ENCODE measurements around the gene ERBIN.
"Not testable (repeated sequence)": the region's sequence is repeated elsewhere in the genome, so short reads cannot be mapped to it uniquely, and the experiment has no call there.

ERBIN gene

DNA sequence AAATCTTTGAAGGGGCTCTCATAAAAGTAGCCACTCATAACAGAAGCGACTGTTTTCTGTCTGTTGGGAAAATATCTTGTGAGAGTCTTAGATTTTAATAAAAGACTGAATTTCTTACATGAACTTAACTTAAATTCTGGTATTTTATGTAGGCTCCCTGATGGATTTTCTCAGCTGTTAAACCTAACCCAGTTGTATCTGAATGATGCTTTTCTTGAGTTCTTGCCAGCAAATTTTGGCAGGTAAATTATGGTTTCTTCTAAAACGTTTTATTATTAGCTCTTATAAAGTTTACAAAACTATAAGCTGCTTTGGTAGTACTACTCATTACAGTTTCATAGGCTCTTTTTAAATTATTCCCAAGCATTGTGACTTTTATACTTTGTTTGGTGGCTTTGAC is 87.0 kb downstream of the ERBIN start:
- no peak for DNase-seq

DNA sequence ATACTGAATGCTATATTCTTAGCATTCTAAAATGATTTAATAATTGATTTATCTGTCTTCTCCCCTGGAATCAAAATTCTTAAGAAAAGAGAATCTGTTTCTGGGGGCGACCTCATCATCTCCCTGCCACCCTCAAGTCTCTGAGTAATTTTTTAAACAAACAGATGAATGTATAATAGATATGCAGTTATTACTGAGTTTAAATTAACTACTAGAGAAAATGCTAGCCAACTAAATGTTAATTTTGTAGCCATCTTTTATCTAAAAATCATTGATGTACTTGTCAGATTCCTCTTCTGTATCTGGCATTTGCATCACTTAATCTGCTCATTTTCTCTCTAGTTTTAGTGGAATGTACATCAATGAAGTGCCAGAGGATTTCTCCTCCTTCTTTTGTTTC is 87.5 kb downstream of the ERBIN start:
- no peak for DNase-seq

DNA sequence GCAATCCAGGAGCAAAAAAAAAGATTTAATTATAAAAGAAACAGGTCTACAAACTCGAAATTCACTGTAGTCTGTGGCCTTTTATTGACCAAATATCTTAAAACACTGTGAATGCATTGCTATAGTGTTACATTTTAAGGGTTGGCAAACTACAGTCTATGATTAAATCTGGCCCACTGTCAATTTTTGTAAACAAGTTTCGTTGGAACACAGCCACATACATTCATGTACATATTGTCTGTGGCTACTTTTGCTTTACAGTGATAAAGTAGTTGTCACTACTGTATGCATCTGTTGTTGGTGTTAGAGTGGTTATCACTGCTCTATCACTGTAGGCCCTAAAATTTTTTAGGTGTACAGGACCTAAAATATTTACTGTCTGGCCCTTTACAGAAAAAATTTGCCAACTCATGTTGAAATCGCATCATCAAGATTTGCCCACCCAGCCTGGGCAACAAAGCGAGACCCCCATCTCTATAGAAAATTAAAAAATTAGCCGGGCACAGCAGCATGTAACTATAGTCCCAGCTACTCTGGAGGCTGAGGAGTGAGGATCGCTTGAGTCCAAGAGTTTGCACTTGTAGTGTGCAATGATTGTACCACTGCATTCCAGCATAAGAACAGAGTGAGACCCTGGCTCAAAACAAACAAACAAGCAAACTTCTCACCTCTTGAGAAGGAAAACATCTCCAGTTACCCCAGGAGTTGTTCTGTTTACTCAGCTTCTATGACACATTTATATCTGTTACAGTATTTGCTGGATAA is 89.0 kb downstream of the ERBIN start:
- DNase-seq = no peak

DNA sequence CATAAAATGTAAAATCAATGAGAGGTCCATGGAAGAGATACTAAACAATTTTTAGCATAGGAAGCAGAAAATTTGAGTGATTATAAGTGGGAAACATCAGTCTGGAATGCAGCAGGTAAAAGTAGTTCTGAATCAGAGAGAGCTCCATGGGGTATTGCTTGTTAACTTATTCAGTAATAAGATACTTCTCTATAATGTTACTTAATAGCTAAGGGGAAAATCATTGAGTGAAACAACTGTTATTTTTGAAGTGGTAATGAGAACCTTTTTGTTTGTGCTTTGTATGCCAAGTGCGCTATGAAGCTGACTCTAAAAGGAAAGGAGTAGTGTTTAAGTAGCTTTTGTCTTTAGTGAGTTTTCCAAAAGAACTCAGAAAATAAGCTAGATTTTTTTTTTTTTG is 95.2 kb downstream of the ERBIN start:
- no peak for DNase-seq

DNA sequence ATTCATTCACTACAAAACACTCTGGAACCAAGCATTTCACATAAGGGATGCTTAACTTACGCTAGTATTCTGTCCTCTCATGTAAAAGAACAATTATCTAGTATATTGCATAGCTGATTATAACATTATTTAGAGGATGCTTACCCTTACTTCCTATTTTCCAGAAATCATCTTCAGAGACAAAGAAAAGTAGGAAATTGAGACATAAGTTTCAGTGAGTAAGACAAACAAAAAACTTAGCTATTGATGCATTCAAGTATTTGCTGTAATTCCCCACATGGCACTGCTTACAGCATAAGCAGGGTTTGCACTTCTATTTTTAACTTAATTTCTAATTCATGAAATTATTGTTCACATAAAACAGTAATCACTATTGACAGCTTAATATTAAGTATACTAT is 112.9 kb downstream of the ERBIN start:
- no peak for DNase-seq

DNA sequence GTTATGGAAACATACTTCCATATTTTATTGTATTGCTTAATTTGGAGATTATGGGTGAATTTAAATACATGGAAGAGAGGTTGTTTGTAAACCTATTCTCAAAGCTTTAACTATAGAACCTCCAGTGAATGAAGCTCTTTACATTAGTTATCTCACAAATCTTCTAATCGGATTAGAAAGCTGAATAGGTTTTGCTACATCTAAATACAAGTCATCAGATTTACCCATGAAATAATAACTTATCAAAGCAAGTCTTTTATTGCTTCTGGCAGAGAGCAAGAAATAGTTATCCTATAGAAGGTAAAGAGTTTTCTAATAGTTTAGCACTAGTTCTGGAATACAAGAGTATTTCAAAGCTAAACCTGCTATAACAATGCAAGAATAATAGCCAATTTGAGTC is 113.3 kb downstream of the ERBIN start:
- DNase-seq = no peak

DNA sequence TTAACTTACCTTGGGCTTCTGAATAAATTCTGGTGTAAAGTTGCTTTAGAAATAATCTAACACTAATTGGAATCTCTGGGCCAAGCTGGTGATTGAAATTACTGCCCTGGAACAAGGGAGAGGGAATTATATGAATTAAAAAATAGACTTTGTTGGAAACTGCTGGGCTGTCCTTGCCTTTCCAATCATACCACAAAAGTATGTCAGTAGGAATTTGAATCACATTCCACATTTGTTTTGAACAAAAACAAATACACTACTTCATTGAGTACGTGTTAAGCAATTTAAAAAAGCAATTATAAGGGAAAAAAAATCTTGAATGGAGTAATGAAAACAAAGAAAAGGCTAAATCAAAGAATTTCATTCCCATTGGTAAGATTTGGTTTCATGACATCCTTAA is 115.3 kb downstream of the ERBIN start:
- DNase-seq = no peak

DNA sequence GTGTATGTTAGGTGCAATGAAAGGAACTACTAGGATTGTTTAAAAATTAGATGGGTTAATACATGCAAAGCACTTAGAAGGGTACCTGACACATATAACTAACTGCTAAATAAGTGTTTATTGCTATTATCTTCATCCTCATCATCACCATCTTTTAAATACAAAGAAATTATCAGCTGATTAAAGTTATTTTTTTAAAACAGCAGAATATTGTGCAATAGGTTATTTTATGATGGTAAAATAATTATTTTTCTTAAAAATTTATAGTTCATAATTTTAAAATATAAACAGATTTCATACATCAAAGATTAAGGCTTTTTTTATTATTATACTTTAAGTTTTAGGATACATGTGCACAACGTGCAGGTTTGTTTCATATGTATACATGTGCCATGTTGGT is 130.9 kb downstream of the ERBIN start:
- no peak for DNase-seq

DNA sequence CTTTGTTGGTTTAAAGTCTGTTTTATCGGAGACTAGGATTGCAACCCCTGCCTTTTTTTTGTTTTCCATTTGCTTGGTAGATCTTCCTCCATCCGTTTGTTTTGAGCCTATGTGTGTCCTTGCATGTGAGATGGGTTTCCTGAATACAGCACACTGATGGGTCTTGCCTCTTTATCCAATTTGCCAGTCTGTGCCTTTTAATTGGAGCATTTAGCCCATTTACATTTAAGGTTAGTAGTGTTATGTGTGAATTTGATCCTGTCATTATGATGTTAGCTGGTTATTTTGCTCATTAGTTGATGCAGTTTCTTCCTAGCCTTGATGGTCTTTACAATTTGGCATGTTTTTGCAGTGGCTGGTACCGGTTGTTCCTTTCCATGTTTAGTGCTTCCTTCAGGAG is 134.9 kb downstream of the ERBIN start:
- not testable (repeated sequence) for DNase-seq

DNA sequence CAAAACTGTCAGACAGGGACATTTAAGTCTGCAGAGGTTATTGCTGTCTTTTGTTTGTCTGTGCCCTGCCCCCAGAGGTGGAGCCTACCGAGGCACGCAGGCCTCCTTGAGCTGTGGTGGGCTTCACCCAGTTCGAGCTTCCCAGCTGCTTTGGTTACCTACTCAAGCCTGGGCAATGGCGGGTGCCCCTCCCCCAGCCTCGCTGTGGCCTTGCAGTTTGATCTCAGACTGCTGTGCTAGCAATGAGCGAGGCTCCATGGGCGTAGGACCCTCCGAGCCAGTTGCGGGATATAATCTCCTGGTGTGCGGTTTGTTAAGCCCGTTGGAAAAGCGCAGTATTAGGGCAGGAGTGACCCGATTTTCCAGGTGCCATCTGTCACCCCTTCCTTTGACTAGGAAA is 136.7 kb downstream of the ERBIN start:
- DNase-seq = not testable (repeated sequence)

DNA sequence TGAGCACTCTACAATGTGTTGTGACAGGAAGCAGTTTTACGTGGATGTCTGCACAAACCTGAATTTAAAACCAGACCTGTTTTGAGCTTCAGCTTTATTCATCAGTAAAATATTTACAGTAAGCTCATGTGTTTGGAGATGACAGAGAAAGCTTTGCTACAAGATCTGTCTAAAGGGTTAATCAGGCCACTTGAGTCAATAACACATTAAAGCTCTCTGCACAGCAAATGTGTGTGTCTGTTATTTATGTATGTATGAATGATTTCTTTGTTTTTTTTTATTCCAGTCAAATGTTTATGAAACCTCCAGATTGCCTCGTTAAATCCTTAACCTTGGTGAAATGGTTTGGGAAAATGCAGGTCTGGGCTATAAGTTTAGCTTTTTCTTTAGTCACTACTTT is 140.5 kb downstream of the ERBIN start:
- no peak for DNase-seq

DNA sequence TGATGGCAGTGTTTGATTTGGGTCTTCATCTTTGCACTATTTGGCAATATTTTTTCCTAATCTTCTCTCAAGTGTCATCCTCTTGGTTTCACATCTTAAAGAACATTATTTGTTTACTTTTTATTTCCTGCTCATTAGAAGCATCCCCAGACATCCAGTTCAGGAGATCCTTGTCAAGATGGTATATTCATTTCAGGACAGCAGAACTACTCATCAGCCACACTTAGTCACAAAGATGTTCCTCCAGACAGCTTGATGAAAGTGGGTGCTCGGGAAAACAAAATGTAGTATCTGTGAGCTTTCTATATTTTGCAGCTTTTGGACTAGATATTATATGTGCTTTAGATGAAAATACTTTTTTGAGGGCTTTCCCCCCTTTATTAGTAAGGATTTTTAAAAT is 145.7 kb downstream of the ERBIN start:
- no peak for DNase-seq

DNA sequence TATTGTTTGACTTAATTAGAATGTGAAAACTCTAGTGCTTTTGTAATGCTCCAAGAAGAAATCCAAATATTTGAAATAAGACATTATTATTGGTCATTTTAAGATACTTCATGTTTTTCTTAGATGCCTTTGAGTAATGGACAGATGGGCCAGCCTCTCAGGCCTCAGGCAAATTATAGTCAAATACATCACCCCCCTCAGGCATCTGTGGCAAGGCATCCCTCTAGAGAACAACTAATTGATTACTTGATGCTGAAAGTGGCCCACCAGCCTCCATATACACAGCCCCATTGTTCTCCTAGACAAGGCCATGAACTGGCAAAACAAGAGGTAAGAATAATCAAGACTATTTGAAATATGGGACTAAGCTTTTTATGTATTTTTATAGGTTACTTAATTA is 148.5 kb downstream of the ERBIN start:
- no peak for DNase-seq

DNA sequence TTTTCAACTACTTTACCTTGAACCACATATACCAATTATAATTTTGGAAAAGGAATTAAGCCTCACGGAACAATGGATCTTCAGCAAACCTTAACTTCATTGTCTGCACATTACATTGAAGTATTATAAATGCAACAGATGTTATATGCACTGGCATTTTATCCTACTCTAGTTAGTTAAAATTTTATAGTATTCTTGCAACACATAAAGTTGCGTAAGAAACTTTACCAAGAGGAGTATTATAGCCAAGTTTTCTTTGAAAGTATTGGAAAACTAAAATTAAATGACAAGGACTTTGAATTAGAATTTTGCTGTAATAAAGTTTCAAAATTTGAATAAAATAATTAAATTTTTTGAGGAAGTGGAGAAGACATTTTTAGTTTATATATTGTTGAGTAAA is 154.3 kb downstream of the ERBIN start:
- no peak for DNase-seq

DNA sequence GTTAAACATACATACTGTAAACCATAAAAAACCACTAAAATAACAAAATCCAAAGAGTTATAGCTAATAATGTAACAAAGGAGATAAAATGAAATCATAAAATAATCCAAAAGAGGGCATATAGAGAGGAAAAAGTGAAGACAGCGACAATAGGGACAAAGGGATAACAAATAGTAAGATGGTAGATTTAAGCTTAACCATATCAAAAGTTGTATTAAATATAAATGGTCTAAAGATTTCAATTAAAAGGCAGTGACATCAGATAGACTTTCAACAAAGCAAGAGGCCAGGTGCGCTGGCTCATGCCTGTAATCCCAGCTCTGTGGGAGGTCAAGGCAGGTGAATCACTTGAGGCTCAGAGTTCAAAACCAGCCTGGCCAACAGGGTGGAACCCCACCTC is 163.0 kb downstream of the ERBIN start:
- no peak for DNase-seq

DNA sequence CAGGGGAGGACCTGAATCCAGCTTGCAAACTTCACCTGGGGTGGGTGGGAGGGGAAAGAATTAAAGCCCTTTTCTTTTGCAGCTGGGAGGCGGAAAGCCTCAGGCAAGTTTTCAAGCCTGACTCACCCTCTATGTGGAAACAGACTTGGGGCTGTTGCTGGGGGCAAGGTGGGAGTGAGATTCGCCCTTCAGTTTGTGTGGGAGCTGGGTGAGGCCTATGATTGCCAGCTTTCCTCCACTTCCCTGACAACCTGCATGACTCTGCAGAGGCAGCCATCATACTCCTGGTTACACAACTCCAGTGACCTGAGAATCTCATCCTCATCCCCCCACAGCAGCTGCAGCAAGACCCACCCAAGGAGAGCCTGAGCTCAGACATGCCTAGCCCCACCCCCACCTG is 174.5 kb downstream of the ERBIN start:
- DNase-seq = no peak

DNA sequence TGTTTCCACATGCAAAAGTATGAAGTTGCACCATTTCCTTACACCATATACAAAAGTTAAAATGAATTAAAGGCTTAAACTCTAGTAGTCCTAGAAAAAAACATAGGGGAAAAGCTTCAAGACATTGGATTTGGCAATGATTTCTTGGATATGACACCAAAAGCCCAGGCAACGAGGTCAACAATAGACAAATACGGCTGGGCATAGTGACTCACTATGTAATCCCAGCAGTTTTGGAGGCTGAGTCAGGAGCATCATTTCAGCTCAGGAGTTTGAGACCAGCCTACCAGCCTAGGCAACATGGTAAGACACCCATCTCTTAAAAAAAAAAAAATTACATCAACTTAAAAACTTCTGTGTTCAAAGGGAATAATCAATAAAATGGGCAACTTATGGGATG is 186.8 kb downstream of the ERBIN start:
- no peak for DNase-seq

DNA sequence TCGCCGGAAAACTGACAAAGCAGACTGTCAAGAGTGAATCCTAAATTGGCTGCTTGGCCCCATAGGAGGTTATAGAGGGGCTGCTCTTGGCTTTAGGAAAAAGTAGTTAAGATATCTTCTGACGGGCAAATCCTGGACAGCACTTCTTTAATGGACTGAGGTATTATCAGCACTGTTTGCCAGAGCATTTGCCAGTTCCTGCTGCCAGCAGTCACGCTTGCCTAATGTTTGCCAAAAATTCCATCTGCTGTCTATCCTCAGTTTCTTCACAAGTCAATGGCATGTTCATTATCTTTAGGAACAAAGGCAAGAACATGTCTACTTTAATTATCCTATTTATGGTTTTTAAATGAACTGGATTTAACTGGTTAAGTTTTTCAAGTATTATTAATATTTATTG is 191.9 kb downstream of the ERBIN start:
- DNase-seq = no peak

DNA sequence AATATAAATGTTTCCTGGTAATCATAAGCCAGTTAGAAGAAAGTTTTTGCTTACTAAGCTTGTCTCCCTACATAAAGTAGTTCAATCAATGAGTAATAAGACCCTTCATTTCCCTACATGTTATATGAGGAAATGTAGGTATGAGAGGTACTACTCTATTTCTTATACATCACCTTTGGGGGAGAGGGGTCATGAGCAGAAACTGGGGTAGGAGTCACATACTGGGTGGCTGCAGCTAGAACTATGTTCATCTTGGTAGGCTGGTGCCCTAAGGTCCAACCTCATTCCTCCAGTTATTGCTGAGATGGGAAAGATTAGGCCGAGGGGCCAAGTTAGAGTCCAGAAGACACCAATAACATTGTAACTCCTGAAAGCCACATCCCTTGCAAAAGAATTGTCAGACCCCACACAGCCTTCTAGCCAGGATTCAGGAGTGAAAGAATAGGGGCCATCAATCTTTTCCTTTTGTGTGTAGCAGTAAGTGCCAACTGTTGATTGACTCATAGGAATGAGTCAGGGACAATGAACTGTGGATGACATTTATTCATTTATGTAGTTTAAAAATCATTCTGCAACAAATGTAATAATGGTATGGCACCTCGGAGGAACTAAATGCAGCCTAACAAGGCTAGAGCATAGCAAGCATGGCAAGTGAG is 196.1 kb downstream of the ERBIN start:
- DNase-seq = no peak

DNA sequence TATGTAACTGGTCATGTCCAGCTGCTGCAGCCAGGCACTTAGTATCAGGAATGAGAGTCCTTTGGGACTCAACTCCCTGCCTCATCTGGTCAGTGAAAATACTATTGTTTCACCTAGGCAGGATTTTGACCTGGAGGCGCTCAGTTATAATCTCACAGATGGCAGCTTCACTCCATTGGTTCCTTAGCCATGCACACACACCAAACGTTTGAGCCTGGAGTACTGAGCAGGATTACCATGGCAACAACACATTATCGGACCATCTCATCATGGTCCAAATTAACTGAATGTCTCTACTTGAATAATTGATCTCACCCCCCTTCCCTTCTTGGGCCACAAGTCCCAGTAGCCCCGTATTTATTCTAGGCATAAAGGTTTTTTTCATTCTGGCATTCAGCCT is 202.8 kb downstream of the ERBIN start:
- DNase-seq = no peak

DNA sequence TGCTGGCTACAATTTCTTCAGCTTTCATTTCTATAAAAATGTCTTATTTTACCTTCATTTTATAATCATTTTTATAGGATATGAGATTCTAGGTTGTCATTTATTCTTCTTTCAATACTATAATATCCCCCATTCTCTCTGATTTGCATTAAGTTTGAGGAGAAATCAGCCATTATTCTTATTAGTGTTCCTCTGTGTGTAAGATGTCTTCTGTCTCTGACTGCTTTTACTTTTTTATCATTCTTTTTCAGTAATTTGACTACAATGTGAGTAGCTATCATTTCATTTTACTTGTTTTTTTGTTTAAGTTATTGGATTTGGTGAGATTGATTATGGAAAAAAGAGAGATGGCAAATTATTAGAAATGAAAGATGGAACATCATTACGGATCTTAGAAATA is 204.1 kb downstream of the ERBIN start:
- no peak for DNase-seq

Data from activated CD4-positive, alpha-beta T cell treated with anti-CD3 and anti-CD28 coated beads for 4 hours (primary cell).